HG03575 (cell line): ENCODE measurements around the gene HSD17B4.

Experiments
- ATAC-seq: cut with Tn5 transposase; IDR thresholded peaks from one replicate; pipeline ENCODE4 v1.9.1; 2021; ENCODE audit not compliant: unreplicated experiment, insufficient number of reproducible peaks, low FRiP score; ENCODE audit errors: extremely low read depth

HSD17B4 gene

DNA sequence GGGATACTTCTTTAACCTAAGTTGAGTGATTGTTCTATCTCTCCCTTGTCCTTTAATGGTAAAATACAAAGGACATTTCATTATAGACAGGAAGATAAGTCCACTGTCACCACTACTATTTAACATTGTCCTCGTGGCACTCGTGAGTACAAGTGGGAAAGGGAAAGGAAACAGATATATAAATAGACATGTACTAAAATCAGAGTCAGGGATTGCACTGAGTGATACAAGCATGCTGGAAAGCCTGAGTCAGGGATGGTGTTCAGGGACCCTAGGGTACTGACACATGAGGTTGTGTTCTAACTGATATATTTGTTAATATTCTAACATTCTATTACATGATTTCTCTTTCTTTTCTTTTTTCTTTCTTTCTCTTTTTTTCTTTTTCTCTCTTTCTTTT, 102.3 kb downstream of the HSD17B4 start:
- ATAC-seq = no peak

DNA sequence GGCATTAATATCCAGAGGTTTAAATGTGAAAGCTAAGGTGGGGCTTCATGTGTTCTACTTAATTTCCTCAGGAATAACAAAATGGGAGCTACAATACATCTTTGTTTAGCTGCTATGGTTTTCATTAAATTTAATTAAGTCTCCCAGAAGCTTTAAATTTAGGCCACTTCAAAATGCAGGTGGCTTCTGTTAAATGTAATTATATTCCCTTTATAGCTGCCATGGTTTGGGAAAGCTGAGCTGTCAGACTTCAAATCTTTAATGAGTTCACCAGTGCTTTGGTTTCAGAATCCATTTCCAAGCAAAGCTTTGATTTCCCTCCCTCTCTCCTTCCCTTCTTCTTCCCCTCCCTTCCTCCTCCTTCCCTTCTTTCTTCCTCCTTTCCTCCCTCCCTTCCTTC, 118.6 kb downstream of the HSD17B4 start:
- no peak for ATAC-seq

DNA sequence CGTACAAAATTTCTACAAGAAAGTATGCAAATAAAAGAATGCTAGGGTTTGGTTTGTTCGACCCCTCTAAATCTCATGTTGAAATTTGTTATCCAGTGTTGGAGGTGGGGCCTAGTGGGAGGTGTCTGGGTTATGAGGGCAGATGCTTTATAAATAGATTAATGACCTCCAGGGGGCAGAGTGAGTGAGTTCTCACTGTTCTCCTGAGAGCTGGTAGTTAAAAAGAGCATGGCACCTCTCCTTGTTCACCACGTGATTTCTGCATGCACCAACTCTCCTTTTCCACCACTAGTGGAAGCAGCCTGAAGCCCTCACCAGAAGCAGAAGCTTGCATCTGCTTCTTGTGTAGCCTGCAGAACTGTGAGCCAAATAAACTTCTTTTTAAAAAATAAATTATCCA, 126.6 kb downstream of the HSD17B4 start:
- ATAC-seq = peak; percentile 42

DNA sequence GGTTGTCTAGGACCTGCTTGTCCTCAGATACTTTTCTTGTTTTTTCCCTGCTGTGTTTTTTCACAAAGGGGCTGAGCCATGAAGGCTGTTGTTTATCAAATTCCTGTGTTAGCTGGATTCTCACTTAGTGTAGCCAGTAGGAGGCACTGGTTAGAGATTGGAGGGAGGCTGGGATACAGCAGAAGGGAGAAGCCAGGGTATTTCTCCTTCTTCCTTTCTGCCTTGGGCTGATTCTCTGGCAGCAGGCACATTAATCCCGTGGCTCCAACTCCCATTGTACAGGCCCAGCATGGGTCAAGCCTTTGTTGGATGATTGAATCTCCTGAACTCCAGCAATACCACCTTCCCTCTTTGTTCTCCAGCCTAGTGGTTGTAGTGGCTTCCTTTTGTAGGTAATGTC, 130.7 kb downstream of the HSD17B4 start:
- ATAC-seq = no peak

DNA sequence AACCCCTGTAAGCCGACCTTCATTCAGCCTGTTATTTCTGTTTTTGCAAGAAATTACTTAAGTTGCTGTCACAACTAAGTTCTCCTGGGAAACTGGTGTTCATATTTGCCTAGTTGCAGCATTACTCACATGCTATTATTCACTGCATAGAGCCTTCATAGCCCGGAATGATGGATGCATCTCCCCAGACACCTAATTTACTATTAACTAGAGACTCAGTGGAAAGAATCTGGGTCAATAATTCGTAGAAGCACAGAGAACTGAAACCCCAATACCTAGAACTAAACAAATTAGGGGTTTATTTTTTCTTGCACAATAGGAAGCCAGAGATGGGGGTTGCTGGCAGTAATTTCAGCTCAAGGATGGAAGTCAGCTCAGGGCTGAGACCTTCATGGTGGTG, 131.4 kb downstream of the HSD17B4 start:
- ATAC-seq = peak; percentile 59
